Limb (tissue), 2 donors: Measurements from ENCODE around the gene EPN2.

Source experiments
- DNase-seq, 2 donors: peaks; one replicate each; pipeline ENCODE4 v3.0.0-alpha.2; 2016; ENCODE audit errors: extremely low spot score in 2 of 2

EPN2 gene

DNA sequence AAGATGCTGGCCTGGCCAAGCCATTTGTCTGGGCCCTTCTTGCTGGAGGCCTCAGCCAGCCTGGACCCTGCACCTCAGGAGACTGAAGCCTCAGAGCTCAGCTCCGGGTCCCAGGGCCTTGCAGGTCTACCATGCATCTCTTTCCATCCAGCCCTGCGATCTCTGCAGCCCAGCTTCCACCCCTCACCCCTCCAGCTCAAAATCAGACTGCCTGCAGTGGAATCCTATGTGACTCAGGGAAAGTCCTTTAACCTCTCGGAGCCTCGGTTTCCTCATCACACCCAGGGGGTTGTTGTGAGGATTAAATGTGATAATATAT is 128.3 kb downstream of the EPN2 start:
- DNase-seq = no peak

- no peak for DNase-seq
These were observed 128.9 kb downstream of the EPN2 start for GRCh38 chr17:19365833-19366636.

- DNase-seq = no peak
These were observed 129.4 kb downstream of the EPN2 start for GRCh38 chr17:19366637-19366972.

DNA sequence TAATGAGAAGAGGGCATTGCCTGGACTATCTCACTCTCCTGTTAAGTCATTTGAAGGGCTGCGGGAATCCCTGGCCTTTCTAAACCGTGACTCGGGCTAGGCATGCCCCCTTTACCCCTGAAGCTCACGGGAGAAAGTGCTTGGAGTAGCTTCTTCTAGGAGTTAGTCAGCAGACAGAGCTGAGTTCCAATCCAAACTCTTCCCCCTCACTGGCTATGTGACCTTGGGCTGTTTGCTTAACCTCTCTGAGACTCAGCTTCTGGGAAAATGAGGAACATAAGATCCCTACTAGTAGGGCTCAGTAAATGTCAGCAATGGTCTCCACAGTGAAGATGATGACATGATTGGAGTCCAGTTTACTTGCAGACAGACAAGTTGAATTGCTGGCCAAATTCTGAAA is 131.1 kb downstream of the EPN2 start:
- DNase-seq = no peak

- no peak for DNase-seq
These were observed 132.1 kb downstream of the EPN2 start for GRCh38 chr17:19369107-19369778.

- DNase-seq = no peak
These were observed 132.8 kb downstream of the EPN2 start for GRCh38 chr17:19369846-19370492.

DNA sequence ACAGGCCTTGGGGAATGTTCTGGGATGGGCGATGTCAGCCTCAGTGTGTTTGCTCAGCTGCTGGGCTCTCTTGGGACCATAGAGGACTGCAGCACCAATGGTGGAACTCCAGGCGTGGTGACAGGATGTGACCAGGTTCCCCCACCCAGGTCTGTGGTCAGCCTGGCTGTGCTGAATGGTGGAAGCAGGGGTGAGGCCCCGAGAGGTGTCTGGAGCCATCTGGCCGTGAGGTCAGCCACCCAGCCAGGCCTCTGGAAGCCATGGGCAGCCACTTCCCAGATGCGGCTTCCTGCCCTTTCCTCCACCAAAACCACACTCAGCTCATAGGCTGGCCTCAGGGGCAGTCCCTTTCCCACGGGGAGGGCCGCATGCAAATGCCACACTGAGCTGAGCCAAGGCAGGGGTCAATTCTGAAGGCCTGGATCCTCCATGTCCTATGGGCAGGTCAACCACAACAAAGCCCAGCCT is 133.4 kb downstream of the EPN2 start:
- no peak for DNase-seq

DNA sequence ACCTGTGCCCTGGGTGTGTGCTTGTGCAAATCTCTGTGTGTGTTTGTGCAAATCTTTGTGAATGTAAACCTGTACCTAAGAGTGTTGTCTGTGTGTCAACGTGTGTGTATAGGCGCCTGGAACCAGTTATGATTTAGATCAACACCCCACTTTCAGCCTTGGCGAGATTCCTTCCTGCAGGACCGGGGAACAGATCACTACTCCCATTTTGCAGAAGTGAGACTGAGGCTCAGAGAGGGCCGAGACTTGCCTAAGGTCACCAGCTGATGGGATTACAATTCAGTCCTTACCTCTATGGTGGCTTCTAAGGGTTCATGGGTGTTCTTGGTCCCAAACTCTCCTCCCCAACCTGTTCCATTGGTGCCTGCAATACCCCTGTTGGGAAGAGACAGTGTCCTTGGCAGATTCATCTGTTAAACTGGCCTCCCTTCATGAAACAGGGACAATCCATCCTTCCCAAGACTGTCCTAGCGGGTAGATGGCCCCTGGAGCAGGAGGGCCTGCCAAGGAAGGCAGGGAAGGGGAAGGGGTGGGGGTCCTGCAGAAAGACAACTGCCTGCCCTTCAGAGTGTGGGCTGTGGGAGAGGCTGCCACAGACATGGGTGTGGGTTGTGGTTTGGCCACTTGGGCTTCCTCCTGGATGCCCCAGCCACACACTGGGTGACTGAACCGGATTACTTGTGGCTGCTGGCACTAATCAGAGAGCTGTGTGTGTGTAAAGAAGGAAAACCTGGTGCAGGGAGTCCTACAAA is 134.3 kb downstream of the EPN2 start:
- no peak for DNase-seq

- DNase-seq = no peak
These were observed 134.8 kb downstream of the EPN2 start for GRCh38 chr17:19372011-19372370.

DNA sequence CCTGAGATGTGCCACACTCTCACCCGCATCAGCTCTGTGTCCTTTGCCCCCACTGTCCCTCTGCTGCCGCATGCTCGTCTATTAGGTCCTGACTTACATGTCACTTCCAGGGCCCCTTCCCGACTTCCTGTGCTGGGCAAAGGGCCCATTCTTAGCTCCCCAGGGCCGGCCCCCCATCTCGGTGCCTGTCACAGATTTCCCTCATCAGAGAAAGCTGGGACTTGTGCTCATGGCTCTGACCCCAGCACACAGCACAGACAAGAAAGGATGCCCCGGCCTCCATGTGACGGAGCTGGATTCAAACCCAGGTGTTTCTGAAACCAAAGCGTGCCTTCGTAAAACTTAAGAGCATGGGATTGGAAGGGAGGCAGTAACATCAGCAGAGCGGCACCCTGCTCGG is 135.3 kb downstream of the EPN2 start:
- no peak for DNase-seq

GRCh38 chr17:19372866-19373504 is 135.8 kb downstream of the EPN2 start:
- DNase-seq = no peak

DNA sequence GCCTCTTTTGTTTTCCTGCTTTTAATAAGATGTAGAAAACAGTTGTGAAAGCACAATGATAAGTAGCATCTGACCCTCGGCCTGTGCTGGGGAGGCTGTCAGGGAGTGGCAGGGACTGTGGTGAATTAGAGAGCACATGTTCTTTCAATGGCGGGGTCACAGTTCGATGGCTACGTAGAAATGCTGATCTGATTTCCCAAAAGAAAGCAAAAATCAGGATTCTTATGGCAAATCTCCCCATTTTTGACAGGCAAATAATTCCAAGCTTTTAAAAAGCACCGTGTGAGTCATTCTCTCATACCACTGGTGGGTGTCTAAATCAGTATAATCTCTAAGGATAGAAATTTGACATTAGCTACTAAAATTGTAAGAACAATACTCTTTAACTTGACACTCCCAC is 137.0 kb downstream of the EPN2 start:
- DNase-seq = no peak

GRCh38 chr17:19375732-19376131 is 138.6 kb downstream of the EPN2 start:
- DNase-seq = no peak

GRCh38 chr17:19376811-19377210 is 139.6 kb downstream of the EPN2 start:
- DNase-seq = no peak

- DNase-seq = peak; percentile 99
These were observed 140.6 kb downstream of the EPN2 start for GRCh38 chr17:19377602-19378415.

GRCh38 chr17:19378416-19379360 is 141.5 kb downstream of the EPN2 start, which contains the start of gene MAPK7:
Gene MAPK7 (plus strand): TSS chr17:19378498. CDS start chr17:19378901, 403 bp downstream.
- no peak for DNase-seq

DNA sequence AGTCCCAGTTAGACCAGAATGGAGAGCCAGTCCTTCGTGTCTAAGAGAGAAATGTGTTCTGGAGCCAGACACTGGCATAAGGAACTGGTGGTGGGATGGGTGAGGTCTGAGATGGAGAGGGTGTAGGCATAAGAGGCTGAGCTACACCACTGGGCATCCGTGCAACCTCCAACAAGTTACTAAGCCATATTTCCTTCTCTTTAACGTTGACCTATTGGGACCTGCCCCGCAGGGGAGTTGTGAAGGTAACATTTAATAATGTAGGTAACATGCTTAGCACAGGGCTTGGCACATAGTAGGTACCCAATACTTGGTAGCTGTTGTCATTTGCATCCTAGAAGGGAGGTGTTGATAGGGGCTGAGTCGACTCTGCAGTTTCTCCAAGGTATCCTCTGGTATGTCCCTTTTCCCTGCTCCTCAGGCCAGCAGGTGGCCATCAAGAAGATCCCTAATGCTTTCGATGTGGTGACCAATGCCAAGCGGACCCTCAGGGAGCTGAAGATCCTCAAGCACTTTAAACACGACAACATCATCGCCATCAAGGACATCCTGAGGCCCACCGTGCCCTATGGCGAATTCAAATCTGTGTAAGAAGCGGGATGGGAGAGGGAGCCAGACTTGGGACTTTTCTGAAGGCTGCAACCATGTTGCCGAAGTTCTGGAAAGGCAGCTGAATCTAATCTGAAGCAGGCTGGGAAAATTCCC is 142.3 kb downstream of the EPN2 start:
- no peak for DNase-seq

DNA sequence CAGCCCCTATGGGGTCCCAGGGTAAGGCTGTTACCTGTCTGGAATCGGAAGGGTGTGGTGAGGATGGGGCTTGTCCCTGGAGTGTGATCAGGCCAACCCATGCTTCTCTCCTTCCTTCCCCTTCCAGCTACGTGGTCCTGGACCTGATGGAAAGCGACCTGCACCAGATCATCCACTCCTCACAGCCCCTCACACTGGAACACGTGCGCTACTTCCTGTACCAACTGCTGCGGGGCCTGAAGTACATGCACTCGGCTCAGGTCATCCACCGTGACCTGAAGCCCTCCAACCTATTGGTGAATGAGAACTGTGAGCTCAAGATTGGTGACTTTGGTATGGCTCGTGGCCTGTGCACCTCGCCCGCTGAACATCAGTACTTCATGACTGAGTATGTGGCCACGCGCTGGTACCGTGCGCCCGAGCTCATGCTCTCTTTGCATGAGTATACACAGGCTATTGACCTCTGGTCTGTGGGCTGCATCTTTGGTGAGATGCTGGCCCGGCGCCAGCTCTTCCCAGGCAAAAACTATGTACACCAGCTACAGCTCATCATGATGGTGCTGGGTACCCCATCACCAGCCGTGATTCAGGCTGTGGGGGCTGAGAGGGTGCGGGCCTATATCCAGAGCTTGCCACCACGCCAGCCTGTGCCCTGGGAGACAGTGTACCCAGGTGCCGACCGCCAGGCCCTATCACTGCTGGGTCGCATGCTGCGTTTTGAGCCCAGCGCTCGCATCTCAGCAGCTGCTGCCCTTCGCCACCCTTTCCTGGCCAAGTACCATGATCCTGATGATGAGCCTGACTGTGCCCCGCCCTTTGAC is 143.5 kb downstream of the EPN2 start:
- no peak for DNase-seq
